ENCODE results near the gene UBE3D.

UBE3D gene

GRCh38 chr6:83065511-83066192 is at the start of gene UBE3D:
Gene UBE3D (minus strand): TSS chr6:83065841. CDS start chr6:83065718, 123 bp downstream.
- peak; percentile 32 for DNase-seq

- DNase-seq: no peak
These were observed 48.5 kb upstream of the UBE3D start for GRCh38 chr6:83114164-83114563.

- no peak for DNase-seq
These were observed 47.6 kb upstream of the UBE3D start for GRCh38 chr6:83113258-83113657.

GRCh38 chr6:83108378-83108777 is 42.7 kb upstream of the UBE3D start:
- no peak for DNase-seq

GRCh38 chr6:83098589-83098988 is 32.9 kb upstream of the UBE3D start:
- DNase-seq: no peak

- DNase-seq: no peak
These were observed 32.0 kb upstream of the UBE3D start for GRCh38 chr6:83097675-83098074.

- no peak for DNase-seq
These were observed 31.6 kb upstream of the UBE3D start for GRCh38 chr6:83097204-83097603.

- no peak for DNase-seq
These were observed 31.1 kb upstream of the UBE3D start for GRCh38 chr6:83096791-83097190.

GRCh38 chr6:83092756-83093399 is 27.2 kb upstream of the UBE3D start:
- no peak for DNase-seq

GRCh38 chr6:83086751-83087150 is 21.1 kb upstream of the UBE3D start:
- DNase-seq: no peak

- no peak for DNase-seq
These were observed 17.8 kb upstream of the UBE3D start for GRCh38 chr6:83083476-83083875.

- no peak for DNase-seq
These were observed 8.0 kb upstream of the UBE3D start for GRCh38 chr6:83073615-83074014.

GRCh38 chr6:83072726-83073125 is 7.1 kb upstream of the UBE3D start:
- no peak for DNase-seq

- DNase-seq: no peak
These were observed 6.1 kb upstream of the UBE3D start for GRCh38 chr6:83071707-83072106.

- DNase-seq: no peak
These were observed 5.4 kb upstream of the UBE3D start for GRCh38 chr6:83071023-83071422.

- no peak for DNase-seq
These were observed 4.0 kb upstream of the UBE3D start for GRCh38 chr6:83069633-83070032.

GRCh38 chr6:83068616-83069015 is 3.0 kb upstream of the UBE3D start:
- no peak for DNase-seq

- DNase-seq: peak; percentile 84
These were observed 2.1 kb upstream of the UBE3D start, which contains the start of gene DOP1A for GRCh38 chr6:83067448-83068439. Gene DOP1A (plus strand): TSS chr6:83067671. CDS start chr6:83096978, 29,307 bp downstream.

- DNase-seq: no peak
These were observed 3.4 kb downstream of the UBE3D start for GRCh38 chr6:83062225-83062624.

- DNase-seq: no peak
These were observed 4.5 kb downstream of the UBE3D start for GRCh38 chr6:83061190-83061589.

GRCh38 chr6:83057705-83058321 is 7.8 kb downstream of the UBE3D start:
- DNase-seq: no peak

- no peak for DNase-seq
These were observed 10.2 kb downstream of the UBE3D start for GRCh38 chr6:83055366-83055964.

GRCh38 chr6:83053678-83054077 is 12.0 kb downstream of the UBE3D start:
- DNase-seq: no peak
